Measurements from ENCODE around the gene PRKCE. TPM values are rescaled to one million over a fixed set of nuclear protein-coding genes. Genes with fewer than 3 reads are reported as not detected.

The PRKCE gene
- total and polyA plus RNA-seq, 2 of the 8 experiments (the other 6 are each of a cell fraction or from before 2014, with no cell fraction given): 0.54 to 2.1 TPM

- Histone ChIP-seq H3K4ac (replicated peaks; ENCODE audit: insufficient read length, low read depth, low read length) (no peak overlapping the region), H3K23me2 (ENCODE audit: low read depth, low read length) (0 out of 2 replicates have a peak, but pooled peaks cover 1% of the 10 kb centered on the region), H2BK12ac (ENCODE audit: low read depth, low read length) (peak overlapping the region; percentile 44; the same call in 1 of the 2 replicates), H3K79me1 (ENCODE audit: low read depth, low read length) (no peaks in the 10 kb centered on the region), H2BK15ac (ENCODE audit: low read length) (no peak overlapping the region), H3K79me2 (ENCODE audit: control insufficient read depth in 1 of 2, insufficient read depth in 2 of 2, low read length in 2 of 2) (no peaks in the 10 kb centered on the region), H3K23ac (ENCODE audit: insufficient read length) (no peak overlapping the region), H3K56ac (replicated peaks; ENCODE audit: insufficient read length, low read depth, low read length) (no peak overlapping the region), H4K20me1 (replicated peaks in 1 of 2; ENCODE audit: control insufficient read depth in 1 of 2, insufficient read depth in 2 of 2, low read length in 2 of 2) (no peaks in the 10 kb centered on the region), H2BK20ac (ENCODE audit: low read length) (0 out of 2 replicates have a peak overlapping the region, but pooled peaks have one; percentile 88), H3K27ac (ENCODE audit: low read depth, low read length) (peak overlapping the region; percentile 6; the same call in 1 of the 2 replicates), H4K5ac (ENCODE audit: insufficient read length, low read depth, low read length) (no peak overlapping the region), H2AK5ac (ENCODE audit: low read depth, low read length) (peak overlapping the region; percentile 39; the same call in 1 of the 2 replicates), H3K4me2 (ENCODE audit: insufficient read depth in 1 of 2, low read depth in 2 of 2, low read length in 2 of 2) (peak overlapping the region; percentile 19 to 47; a peak in 1 of 4 replicates), H4K91ac (replicated peaks; ENCODE audit: insufficient read length, low read length) (peak overlapping the region; percentile 58), H3K27me3 (replicated peaks in 1 of 4; ENCODE audit: control insufficient read depth in 3 of 4, extremely low read depth in 1 of 4, insufficient read depth in 3 of 4, low read length in 3 of 4) (no peaks in the 10 kb centered on the region), H3K36me3 (ENCODE audit: control insufficient read depth in 2 of 4, insufficient read depth in 4 of 4, low read length in 3 of 4) (no peaks in the 10 kb centered on the region), H3K9me3 (ENCODE audit: insufficient read depth in 2 of 2, low read depth in 1 of 2, low read length in 1 of 2) (no peaks in the 10 kb centered on the region), H3K14ac (ENCODE audit: insufficient read length) (no peak overlapping the region), H3K4me3 (ENCODE audit: extremely low read depth in 1 of 4, insufficient read depth in 2 of 4, low read depth in 3 of 4, low read length in 4 of 4) (no peak overlapping the region), H3K4me1 (replicated peaks in 1 of 4; ENCODE audit: control insufficient read depth in 3 of 4, insufficient read depth in 4 of 4, low read length in 3 of 4) (peaks cover 10 to 19% (median 12%) of the 10 kb centered on the region in 4 experiments), H3K9ac (replicated peaks in 1 of 4; ENCODE audit: extremely low read depth in 1 of 4, low read depth in 3 of 4, low read length in 3 of 4) (no peak overlapping the region), H4K8ac (ENCODE audit: extremely low read depth, insufficient read depth, low read length) (peak overlapping the region; percentile 63), H2BK5ac (ENCODE audit: low read depth, low read length) (peak overlapping the region; percentile 89; the same call in 1 of the 2 replicates), H2AFZ (ENCODE audit: low read length) (no peak overlapping the region), H2BK120ac (replicated peaks; ENCODE audit: low read depth, low read length) (no peak overlapping the region), H3K18ac (ENCODE audit: extremely low read depth, low read length) (peak overlapping the region; percentile 76; the same call in 1 of the 2 replicates)
- DNase-seq (ENCODE audit: low read depth in 1 of 2, low spot score in 2 of 2) (peak in 1 of 2 experiments; percentile 15), FAIRE-seq (no peak)
- TF ChIP-seq CTCF (IDR thresholded peaks at IDR 0.05; ENCODE audit: control extremely low read depth in 1 of 3, insufficient read depth in 1 of 3, low read depth in 1 of 3, low read length in 3 of 3) (peak; percentile 47 to 55 (median 47)), SP2 (IDR thresholded peaks at IDR 0.05; ENCODE audit: low read length) (no peak), RAD21 (IDR thresholded peaks at IDR 0.05 in 1 of 2, conservative IDR thresholded peaks at IDR 0.05 in 1 of 2; ENCODE audit: low read depth in 2 of 2, low read length in 2 of 2) (peak; percentile 57 to 77), NRF1 (IDR thresholded peaks at IDR 0.05; ENCODE audit: low read depth, low read length) (no peak), ASH2L (IDR thresholded peaks at IDR 0.05; ENCODE audit: low read length) (no peak), NANOG (IDR thresholded peaks at IDR 0.05; ENCODE audit: insufficient read depth, low read depth, low read length, poor library complexity, severe bottlenecking) (no peak), SAP30 (IDR thresholded peaks at IDR 0.05; ENCODE audit: insufficient read depth, insufficient replicate concordance, low read length) (no peak)
- ChIA-PET CTCF (ENCODE audit: partially characterized antibody) (interaction anchor here (0.7 to 2.0 kb wide), 22 partner anchors 11 to 180 kb away, joined by 3 to 8 read pairs (median 4); partner anchors contain the start of gene EPAS1), POLR2A (ENCODE audit: partially characterized antibody) (interaction anchor here (0.9 to 1.2 kb wide), 2 partner anchors 9 to 67 kb away, joined by 3 read pairs; partner anchors contain the start of gene EPAS1)
- WGBS, 2 experiments (ENCODE audit: extremely low coverage in 1 of 2, insufficient coverage in 1 of 2, insufficient read length in 1 of 2, insufficient replicate concordance in 2 of 2, low coverage in 1 of 2, low lambda C conversion rate in 2 of 2, missing lambda C conversion rate in 1 of 2): 74% methylated on average over 6 of the region's 6 CpGs; no CpG with 5 or more reads in 1 of the 2 experiments
These were observed 578.7 kb downstream of the PRKCE start for GRCh38 chr2:46230115-46230571.
